Memory B cell (primary cell): Measurements from ENCODE around the gene TAX1BP1.
A peak's percentile ranks its signal among the peaks of the same experiment; 100 is the strongest.
"Not testable (repeated sequence)": the region's sequence is repeated elsewhere in the genome, so short reads cannot be mapped to it uniquely, and the experiment has no call there.

Source experiments
- ATAC-seq: fragments of 150-1000 bp; cut with Tn5 transposase; 2 replicates; pipeline ENCODE4 v1.10.0; 2021; ENCODE audit warnings: low read depth, mild to moderate bottlenecking, moderate library complexity
- DNase-seq, 2 donors: peaks; one replicate each; pipeline ENCODE4 v3.0.0; 2022; ENCODE audit warnings: low spot score in 2 of 2
- H3K27ac Mint-ChIP-seq: one replicate; pipeline ENCODE4 v1.8.0; 2022; ENCODE audit warnings: mild to moderate bottlenecking, moderate library complexity, mixed read lengths
- H3K27me3 Mint-ChIP-seq: one replicate; pipeline ENCODE4 v1.8.0; 2022; ENCODE audit warnings: mixed read lengths
- H3K36me3 Mint-ChIP-seq: one replicate; pipeline ENCODE4 v1.8.0; 2022; ENCODE audit warnings: mild to moderate bottlenecking, mixed read lengths
- H3K4me1 Mint-ChIP-seq: one replicate; pipeline ENCODE4 v1.8.0; 2022; ENCODE audit warnings: mixed read lengths
- H3K4me3 Mint-ChIP-seq: one replicate; pipeline ENCODE4 v1.8.0; 2022; ENCODE audit warnings: mild to moderate bottlenecking, moderate library complexity, mixed read lengths
- H3K9me3 Mint-ChIP-seq: one replicate; pipeline ENCODE4 v1.8.0; 2022; ENCODE audit warnings: mixed read lengths

TAX1BP1 gene

DNA sequence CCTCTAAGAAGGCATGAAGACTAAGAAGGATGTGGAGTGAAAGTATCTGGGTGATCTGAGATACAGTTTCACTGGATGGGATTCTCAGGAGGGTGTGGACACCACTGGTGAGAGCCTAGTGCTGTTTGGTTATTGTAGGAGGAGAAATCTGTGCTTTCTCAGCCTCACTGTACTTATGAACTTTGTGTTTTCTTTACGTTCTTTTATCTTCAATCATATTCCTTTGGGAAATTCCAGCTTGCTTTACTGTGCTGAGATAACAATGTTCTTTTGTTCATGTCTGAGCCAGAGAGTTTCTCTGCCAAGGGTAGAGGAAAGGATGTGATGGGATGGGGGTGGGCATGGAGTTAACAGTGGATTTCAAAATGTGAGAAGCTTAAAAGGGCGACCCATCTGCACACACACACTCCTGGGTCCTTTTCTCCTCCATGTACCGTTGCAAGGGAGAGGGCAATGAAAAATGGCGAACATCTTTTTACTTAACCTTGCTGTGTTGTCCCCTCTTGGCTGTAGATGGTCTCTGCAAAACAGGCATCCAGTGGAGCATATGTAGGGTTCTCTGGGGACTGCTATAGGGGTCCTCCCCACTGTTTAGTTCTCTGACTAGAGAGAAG lies 25.0 kb upstream of the TAX1BP1 start:
- no peak for ATAC-seq
- Mint-ChIP-seq H3K4me3 (no peak overlapping the region), H3K27ac (no peak overlapping the region), H3K27me3 (peaks cover 7% of the 10 kb centered on the region), H3K4me1 (peaks cover 5% of the 10 kb centered on the region), H3K36me3 (peaks cover 2% of the 10 kb centered on the region), H3K9me3 (peaks cover 2% of the 10 kb centered on the region)
- DNase-seq = no peak

DNA sequence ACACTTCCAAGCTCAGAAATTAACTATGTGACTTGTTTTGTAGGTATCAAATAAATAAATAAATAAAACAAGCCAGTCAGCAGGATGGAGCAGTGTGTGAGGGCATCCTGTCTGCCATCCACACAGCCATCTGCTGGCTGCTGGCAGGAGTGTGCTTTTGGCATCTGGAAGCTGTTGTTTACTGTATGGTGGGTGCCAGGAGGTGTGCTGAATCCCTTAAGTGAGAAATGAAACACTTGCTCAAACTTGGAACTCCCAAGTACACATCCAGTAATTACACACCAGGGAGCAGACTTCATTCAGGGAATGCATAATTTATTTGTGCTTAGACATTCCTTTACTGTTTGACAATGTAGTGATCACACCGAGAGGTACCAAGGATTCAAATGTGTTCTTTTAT lies 16.9 kb upstream of the TAX1BP1 start:
- Mint-ChIP-seq H3K9me3 (no peaks in the 10 kb centered on the region), H3K27me3 (no peaks in the 10 kb centered on the region), H3K36me3 (no peaks in the 10 kb centered on the region), H3K27ac (no peak overlapping the region), H3K4me1 (peaks cover 3% of the 10 kb centered on the region), H3K4me3 (no peak overlapping the region)
- no peak for DNase-seq
- peak; percentile 43 for ATAC-seq

DNA sequence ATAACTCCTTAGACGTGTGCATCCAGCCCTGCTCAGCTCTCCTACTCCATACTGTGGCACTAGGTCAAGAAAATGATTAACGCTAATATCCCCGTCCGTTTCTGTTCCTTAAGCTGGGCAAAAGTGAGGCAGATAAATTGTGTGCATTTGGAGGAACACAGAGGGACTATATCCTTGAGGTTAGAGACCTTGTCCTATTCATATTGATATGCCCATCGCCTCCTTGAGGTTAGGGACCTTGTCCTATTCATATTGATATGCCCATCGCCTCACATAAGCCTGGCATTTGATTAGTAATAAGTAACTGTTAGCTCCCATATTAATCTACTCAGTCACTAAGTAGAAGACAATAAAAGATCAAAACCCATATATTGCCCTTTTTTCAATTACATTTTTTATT lies 12.9 kb upstream of the TAX1BP1 start:
- ATAC-seq = no peak
- DNase-seq = no peak
- Mint-ChIP-seq H3K36me3 (peaks cover 2% of the 10 kb centered on the region), H3K9me3 (no peaks in the 10 kb centered on the region), H3K27me3 (no peaks in the 10 kb centered on the region), H3K4me3 (no peak overlapping the region), H3K4me1 (peaks cover 3% of the 10 kb centered on the region), H3K27ac (no peak overlapping the region)

DNA sequence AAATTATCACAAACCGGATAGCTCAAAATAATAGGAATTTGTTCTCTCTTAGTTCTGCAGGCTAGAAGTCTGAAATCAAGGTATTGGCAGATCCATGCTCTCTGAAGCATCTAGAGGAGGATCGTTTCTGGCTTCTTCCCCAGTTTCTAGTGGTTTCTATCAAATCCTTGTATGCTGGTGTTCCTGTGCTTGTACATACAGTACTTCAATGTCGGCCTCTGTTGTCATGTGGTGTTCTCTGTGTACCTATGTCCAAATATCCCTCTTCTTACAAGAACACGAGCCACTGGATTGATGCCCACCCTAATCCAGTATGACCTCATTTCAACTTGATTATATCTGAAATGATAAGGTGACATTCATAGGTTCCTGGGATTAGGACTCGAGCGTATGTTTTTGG lies 9.8 kb upstream of the TAX1BP1 start:
- H3K9me3 Mint-ChIP-seq = no peaks in the 10 kb centered on the region
- DNase-seq (no peak), ATAC-seq (no peak)
- H3K4me3 Mint-ChIP-seq = no peak overlapping the region
- H3K36me3 Mint-ChIP-seq = peaks cover 4% of the 10 kb centered on the region
- no peak overlapping the region for H3K27ac Mint-ChIP-seq
- no peaks in the 10 kb centered on the region for H3K27me3 Mint-ChIP-seq
- peaks cover 3% of the 10 kb centered on the region for H3K4me1 Mint-ChIP-seq

DNA sequence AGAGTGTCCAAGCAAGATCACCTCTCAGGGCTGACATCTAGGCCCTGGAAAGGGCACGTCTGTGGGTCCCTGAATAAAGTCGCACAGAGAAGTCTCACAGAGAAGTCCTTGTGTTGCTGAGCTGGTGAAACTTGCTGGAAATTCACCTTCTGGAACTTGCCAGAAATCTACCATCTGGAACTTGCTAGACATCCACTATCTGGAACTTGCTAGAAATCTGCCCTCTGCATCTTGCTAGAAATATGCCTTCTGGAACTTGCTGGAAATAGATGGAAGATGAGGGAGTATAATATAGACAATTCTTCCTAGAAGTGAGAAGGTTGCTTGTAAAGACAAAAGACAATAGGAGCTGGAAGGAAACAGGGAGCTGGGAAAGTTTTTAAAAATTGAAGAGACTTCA lies 5.4 kb upstream of the TAX1BP1 start:
- Mint-ChIP-seq H3K27me3 (no peaks in the 10 kb centered on the region), H3K27ac (no peak overlapping the region), H3K4me1 (peaks cover 6% of the 10 kb centered on the region), H3K9me3 (no peaks in the 10 kb centered on the region), H3K36me3 (peaks cover 4% of the 10 kb centered on the region), H3K4me3 (no peak overlapping the region)
- no peak for ATAC-seq
- DNase-seq = no peak

DNA sequence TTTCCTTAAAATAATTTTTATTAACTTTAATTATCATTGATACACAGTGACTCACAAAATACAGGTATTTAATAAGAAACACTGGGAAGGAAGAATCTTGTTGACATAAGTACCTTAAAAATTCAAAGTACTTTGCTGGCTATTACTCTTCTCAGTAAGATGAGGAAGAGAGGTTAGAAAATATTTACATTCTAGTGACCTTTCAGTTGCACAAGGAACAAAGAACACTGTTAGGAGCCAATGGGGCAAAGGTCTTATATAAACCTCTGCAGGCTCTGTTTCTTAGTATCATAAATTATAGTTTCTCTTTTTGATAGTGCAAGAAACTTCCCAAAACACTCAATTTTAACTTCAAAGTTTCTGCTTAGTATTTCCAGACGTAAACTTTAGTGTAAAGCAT lies 4.8 kb upstream of the TAX1BP1 start:
- ATAC-seq = no peak
- Mint-ChIP-seq H3K9me3 (no peaks in the 10 kb centered on the region), H3K27ac (no peak overlapping the region), H3K36me3 (peaks cover 6% of the 10 kb centered on the region), H3K4me3 (no peak overlapping the region), H3K4me1 (peaks cover 6% of the 10 kb centered on the region), H3K27me3 (no peaks in the 10 kb centered on the region)
- DNase-seq = no peak

DNA sequence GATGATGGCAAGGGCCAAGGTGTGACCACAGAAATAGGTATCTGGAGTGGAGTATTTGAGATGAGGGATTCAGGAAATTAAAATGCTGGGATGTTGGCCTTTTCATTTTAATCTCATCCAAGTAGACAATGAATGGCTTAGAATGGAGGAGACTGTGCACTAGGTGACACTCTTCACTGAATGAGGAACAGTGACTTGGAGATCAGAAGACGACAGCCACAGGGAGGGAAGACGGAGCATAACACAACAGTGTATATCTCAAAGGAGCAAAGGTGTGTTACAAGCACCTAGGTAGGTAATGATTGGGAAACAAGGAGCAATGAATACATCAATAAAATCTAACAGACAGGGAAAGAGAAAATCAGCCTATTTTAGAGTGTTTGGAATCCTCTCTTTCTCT lies 4.1 kb upstream of the TAX1BP1 start:
- Mint-ChIP-seq H3K4me1 (peaks cover 6% of the 10 kb centered on the region), H3K27ac (no peak overlapping the region), H3K9me3 (no peaks in the 10 kb centered on the region), H3K4me3 (no peak overlapping the region), H3K27me3 (no peaks in the 10 kb centered on the region), H3K36me3 (peaks cover 5% of the 10 kb centered on the region)
- ATAC-seq (no peak), DNase-seq (no peak)

DNA sequence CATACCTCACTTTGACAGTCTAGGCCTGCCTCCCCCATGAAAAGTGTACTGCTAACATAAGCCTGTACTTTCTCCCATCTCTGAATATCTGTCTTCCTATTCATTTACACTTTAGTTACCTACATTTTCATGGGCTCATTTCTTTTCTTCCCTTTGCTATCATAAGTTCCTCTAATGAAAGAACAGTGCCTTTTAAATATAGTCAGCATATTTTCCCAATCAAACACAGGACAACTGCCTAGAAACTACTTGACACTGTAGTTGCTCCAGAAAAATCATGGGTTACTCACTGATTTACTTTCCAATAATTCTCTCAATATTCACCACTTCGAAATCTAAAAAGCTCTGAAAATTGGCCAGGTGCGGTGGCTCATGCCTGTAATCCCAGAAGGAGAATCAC lies 2.8 kb upstream of the TAX1BP1 start:
- Mint-ChIP-seq H3K27ac (no peak overlapping the region), H3K27me3 (no peaks in the 10 kb centered on the region), H3K4me3 (no peak overlapping the region), H3K36me3 (peaks cover 6% of the 10 kb centered on the region), H3K9me3 (no peaks in the 10 kb centered on the region), H3K4me1 (peaks cover 10% of the 10 kb centered on the region)
- ATAC-seq (no peak), DNase-seq (no peak)

DNA sequence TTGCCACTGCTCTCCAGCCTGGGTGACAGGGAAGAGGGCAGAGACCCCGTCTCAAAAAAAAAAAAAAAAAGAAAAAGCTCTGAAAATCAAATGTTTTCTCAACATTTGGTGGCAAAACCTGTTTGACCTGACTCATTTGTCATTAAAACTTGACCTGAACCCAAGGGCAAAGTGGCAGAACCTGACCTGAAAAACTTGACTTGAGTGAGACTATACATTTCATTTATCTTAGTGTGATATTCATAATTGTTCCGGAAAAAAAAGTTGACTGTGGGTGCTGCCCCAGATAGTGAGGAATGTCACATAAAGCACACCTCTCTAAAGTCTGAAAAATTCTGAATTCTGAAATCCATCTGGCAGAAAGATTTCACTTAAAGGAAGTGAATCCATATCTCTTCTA lies 2.3 kb upstream of the TAX1BP1 start:
- Mint-ChIP-seq H3K27ac (no peak overlapping the region), H3K36me3 (peaks cover 4% of the 10 kb centered on the region), H3K4me3 (no peak overlapping the region), H3K27me3 (no peaks in the 10 kb centered on the region), H3K4me1 (peaks cover 10% of the 10 kb centered on the region), H3K9me3 (no peaks in the 10 kb centered on the region)
- DNase-seq (no peak), ATAC-seq (no peak)

DNA sequence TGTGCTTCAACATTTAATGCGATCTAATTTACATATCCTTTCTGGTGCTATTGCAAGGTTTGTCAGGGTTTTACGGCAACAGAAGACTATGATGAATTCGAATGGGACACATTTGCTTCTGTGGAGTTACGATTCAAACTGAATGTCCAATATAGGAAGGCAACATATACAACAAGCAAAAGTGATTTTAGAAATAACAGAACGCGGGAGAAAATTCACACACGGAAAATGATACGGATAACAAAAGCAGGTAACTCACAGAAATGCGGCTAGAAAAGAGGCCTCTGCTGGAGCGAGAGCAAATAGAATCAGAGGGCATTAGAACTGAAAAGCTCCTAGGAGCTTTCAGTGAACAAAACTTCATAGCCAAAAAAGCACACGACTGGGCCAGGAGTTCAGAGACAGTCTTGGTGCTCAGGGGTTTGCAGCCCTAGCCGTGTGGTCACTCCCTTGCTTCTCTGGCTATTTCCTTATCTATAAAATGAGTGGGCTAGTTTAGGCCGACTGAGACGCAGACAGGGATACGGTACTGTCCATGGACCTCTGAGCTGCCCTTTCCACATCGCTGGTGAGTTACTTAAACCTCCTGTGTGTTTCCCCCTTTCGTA lies 557 bp upstream of the TAX1BP1 start:
- Mint-ChIP-seq H3K4me1 (peaks cover 10% of the 10 kb centered on the region), H3K9me3 (no peaks in the 10 kb centered on the region), H3K27me3 (no peaks in the 10 kb centered on the region), H3K4me3 (peak overlapping the region; percentile 98), H3K36me3 (peaks cover 4% of the 10 kb centered on the region), H3K27ac (peak overlapping the region; percentile 98)
- ATAC-seq (peak; percentile 3), DNase-seq (no peak)

DNA sequence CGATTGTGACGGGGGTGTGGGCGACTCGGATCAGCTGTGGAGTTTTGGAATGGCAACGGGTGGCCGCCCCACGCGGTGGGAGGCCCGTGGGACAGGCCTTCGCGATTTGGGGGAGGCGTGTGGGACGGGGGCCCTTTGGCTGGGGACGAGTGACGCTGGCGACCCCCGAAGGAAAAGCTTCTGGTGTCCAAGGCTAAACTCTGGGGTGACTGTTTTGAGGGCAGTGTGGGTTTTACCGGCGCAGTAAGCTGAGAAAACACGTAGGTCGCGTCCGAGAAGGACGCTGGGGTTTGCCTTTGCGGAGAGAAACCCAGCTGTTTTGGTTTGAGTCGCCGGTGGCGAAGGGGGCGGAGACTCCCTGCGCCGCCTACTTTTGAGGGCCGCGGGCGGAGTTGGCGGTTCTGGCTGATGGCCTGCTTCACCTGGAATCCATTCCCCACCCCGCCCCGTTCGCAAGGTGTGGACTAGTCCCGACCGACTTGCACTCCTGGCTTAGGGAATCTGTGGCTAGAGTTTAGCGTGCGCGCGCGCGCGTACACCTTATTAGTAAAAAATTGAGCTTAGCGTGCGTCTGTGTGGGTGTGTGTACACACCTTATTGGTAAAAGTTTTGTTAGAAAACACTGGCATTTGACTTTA lies 606 bp downstream of the TAX1BP1 start:
- H3K9me3 Mint-ChIP-seq = no peaks in the 10 kb centered on the region
- H3K27ac Mint-ChIP-seq = peak overlapping the region; percentile 98
- H3K4me1 Mint-ChIP-seq = peaks cover 14% of the 10 kb centered on the region
- H3K27me3 Mint-ChIP-seq = no peaks in the 10 kb centered on the region
- H3K4me3 Mint-ChIP-seq = peak overlapping the region; percentile 98
- H3K36me3 Mint-ChIP-seq = peaks cover 4% of the 10 kb centered on the region
- DNase-seq (peak; percentile 77 to 79), ATAC-seq (peak; percentile 71)

DNA sequence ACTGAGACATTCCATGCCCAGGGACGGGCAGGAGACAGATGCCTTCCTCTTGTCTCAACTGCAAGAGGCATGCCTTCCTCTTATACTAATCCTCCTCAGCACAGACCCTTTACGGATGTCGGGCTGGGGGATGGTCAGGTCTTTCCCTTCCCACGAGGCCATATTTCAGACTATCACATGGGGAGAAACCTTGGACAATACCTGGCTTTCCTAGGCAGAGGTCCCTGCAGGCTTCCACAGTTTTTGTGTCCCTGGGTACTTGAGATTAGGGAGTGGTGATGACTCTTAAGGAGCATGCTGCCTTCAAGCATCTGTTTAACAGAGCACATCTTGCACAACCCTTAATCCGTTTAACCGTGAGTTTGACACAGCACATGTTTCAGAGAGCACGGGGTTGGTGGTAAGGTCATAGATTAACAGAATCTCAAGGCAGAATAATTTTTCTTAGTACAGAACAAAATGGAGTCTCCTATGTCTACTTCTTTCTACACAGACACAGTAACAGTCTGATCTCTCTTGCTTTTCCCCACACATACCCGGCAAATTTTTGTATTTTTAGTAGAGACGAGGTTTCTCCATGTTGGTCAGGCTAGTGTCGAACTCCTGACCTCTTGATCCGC lies 2.2 kb downstream of the TAX1BP1 start:
- H3K9me3 Mint-ChIP-seq, H3K4me3 Mint-ChIP-seq, DNase-seq, H3K36me3 Mint-ChIP-seq, ATAC-seq, H3K27me3 Mint-ChIP-seq, H3K27ac Mint-ChIP-seq: not testable (repeated sequence)
- peaks cover 14% of the 10 kb centered on the region for H3K4me1 Mint-ChIP-seq

DNA sequence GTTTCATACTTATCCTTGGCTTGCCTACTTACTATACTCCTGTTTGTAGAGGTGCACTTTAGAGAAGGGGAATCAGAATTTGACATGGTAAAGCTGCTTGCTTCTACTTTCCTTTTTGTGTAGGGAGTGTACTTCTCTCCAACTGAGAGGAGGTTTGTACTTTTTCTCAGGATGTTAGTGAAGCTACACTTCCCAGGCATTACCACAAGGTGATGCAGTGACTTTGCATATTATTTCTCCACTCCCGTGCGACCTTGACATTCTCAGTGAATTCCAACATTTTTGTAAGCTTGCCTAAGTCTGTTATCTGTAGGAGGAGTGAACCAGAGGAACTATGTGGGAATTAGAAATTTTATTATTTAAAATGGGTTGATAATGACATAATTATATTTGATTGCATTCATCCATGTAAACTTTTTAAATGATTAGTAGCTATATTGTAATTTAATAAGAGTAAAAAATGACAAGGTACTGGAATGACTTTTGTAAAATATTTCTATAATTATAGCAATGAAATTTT lies 5.2 kb downstream of the TAX1BP1 start:
- Mint-ChIP-seq H3K4me1 (peaks cover 17% of the 10 kb centered on the region), H3K27ac (no peak overlapping the region), H3K4me3 (no peak overlapping the region), H3K36me3 (peaks cover 9% of the 10 kb centered on the region), H3K9me3 (no peaks in the 10 kb centered on the region), H3K27me3 (no peaks in the 10 kb centered on the region)
- DNase-seq = no peak
- ATAC-seq = no peak

DNA sequence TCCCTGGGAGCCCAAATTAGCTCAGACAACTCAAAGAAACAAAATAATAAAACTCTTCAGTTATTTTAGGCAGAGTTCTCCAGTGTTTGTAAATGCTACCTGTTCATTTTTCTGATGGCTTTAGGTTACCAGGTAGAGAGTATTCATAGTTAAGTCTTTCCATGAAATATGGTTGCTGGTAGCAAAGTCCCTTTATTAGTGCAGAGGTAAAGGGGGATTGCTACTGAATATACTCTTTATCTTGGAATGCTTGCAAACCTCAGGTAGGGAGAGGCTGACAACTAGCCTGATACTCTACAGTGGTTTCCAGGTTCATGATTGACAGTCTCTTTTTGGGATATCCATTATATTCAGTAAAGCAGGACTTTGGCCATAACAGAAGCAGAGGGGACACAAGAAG lies 6.5 kb downstream of the TAX1BP1 start:
- Mint-ChIP-seq H3K4me3 (no peak overlapping the region), H3K4me1 (peaks cover 15% of the 10 kb centered on the region), H3K36me3 (peaks cover 11% of the 10 kb centered on the region), H3K9me3 (no peaks in the 10 kb centered on the region), H3K27me3 (no peaks in the 10 kb centered on the region), H3K27ac (no peak overlapping the region)
- DNase-seq = no peak
- no peak for ATAC-seq
